ENCODE measurements around the gene IFT88.

The IFT88 gene

DNA sequence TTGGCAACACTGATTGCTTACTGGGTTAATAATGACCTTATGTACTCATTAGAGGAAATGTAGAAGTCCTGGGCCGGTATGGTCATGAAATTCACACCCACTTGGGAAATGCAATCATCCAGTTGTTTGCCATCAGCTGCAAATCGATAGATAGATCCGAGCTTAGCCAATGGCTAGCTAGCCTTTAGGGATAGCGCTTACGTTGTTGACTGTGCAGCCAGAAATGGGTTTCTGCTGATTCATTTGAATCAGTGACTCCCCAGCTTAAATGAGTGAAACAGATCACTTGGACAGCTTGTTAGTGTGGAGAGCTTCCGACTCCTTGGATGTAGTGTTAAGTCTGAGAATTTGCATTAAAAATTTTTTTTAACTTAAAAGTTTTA, 148.4 kb downstream of the IFT88 start:
- no peak for DNase-seq (ENCODE audit: low read depth in 2 of 2)

DNA sequence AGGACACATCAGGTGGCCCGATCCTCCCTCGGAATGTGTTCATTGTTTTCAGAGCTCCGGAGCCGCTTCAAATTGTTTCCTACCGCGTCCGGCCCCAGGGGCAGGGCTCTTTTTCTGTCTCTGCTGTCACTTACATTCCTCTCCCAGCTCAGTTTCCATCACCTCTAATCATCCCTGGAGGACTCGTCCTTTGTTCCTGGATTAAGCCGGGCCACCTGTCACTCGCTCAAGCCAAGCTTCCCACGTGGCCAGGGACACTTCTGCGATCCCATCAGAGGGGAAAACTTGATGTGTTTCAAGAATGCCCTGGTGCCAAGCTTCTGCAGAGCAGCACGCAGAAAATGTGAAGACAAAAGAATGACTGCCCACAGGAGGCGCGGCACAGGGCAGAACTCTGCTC, 150.0 kb downstream of the IFT88 start:
- no peak for DNase-seq (ENCODE audit: low read depth in 2 of 2)

DNA sequence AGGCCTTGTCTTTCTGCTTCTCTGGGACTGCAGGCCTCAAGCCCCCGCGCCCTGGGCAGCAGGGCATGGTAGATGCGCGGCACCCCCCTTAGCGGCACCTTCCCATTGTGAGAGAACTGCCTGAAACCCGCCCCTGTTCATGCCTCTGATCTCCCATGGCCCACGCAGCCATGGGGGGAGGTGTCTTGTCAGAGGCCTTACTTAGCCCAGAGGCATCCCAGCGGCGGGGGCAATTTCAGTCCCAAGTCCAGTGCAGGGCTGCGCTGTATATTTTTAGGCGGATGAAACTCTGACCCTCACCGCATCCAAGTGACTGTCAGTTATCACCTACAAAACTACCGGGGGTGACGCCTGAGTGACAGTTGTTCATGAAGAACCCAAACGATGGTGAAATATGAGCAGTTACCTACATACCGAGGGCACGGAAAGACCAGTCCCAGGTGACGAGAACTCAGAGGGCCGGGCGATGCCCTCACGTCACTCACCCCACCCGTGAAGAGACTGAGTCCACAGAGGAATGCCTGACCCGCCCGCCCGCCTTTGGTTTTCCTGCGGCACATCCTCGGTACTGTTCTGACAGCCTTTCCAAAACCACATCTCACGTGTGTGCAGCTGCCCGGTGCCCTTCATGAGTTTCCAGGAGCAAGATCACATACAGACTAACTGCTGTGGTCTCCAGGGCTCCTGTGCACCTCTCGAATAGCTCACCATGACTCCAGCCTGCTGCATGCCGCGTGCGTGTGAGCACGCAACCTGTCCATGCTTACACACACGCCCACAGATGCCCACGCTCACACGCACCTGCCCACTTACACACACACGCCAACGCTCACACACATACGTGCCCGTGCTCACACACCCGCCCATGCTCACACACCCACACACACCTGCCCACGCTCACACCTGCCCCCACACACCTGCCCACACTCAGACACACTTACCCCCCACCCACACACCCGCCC, 150.9 kb downstream of the IFT88 start:
- no peak for DNase-seq (ENCODE audit: low read depth in 2 of 2)

DNA sequence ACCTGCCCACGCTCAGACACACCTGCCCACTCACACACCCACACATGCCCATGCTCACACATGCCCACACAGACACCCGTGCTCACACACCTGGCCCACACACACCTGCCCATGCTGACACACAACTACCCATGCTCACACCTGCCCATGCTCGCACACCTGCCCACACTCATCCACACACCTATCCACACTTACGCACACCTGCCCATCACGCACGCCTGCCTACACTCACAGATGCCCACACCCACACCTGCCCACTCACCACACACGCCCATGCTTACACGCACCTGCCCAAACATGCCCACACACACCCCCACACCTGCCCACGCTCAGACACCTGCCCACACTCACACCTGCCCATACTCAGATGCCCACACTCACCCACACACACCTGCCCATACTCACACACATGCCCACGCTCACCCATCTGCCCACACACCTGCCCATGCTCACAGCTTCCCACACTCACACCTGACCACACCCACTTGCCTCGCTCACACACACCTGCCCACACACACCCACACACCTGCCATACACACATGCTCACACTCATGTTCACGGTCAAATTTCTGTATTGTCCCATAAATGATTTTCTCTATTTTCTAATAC, 152.1 kb downstream of the IFT88 start:
- DNase-seq (ENCODE audit: low read depth in 2 of 2), result no peak

DNA sequence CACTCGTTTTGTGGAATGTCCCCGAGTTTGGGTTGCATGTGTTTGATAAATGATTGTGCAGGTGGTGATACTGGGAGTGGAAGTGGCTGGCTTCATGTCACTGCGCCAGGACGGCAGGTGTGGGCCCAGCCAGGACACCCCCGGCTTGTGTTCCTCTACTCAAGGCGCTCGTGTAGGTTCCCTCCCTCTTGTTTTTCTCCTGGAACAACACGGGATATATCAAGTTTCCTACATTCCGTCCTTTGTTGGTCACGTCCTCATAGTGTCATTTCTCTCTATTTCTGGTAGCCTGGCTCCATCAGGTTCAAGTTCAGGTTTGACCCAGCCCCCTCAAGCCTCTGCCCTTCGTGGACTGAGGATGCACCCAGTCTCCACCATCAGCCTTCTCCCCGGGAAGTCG, 152.8 kb downstream of the IFT88 start:
- no peak for DNase-seq (ENCODE audit: low read depth in 2 of 2)

DNA sequence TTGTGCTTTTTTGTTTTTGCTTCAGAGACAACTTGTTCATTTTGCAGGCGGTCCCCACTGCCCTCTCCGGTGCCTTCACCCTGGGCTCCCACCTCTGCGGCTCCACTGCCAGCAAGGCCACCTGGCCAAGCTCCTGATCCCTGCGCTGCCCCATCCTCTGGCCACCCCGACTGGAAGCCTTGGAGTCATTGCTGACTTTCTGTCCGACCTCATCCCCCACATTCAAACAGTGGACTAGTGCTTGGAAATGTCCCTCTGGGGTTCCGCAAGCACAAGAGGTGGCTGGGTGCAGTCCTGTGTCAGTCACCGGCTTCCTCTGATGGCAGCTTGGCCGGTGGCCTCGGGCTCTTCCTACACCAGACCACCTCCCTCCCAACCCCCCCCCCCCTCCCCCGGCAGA, 153.5 kb downstream of the IFT88 start:
- no peak for DNase-seq (ENCODE audit: low read depth in 2 of 2)

DNA sequence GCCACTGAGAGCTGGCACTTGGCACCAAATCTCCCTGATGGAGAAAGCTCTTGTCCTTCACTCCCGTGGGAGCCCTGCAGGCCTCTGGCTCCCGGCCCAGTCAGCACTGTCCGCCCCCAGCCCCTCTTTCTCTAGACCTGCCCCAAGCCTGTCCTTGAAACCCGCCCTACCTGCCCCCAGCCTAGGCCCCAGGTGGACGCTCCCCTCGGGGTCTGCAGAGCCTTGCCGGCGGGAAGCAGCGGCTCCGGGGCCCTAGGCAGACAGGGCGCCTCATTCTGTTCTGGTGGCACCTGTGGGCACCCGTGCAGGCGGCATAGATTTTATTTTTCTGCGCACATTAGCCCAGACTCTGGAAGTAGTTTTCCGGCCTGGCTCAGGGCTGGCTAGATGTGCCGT, 154.1 kb downstream of the IFT88 start:
- no peak for DNase-seq (ENCODE audit: low read depth in 2 of 2)

DNA sequence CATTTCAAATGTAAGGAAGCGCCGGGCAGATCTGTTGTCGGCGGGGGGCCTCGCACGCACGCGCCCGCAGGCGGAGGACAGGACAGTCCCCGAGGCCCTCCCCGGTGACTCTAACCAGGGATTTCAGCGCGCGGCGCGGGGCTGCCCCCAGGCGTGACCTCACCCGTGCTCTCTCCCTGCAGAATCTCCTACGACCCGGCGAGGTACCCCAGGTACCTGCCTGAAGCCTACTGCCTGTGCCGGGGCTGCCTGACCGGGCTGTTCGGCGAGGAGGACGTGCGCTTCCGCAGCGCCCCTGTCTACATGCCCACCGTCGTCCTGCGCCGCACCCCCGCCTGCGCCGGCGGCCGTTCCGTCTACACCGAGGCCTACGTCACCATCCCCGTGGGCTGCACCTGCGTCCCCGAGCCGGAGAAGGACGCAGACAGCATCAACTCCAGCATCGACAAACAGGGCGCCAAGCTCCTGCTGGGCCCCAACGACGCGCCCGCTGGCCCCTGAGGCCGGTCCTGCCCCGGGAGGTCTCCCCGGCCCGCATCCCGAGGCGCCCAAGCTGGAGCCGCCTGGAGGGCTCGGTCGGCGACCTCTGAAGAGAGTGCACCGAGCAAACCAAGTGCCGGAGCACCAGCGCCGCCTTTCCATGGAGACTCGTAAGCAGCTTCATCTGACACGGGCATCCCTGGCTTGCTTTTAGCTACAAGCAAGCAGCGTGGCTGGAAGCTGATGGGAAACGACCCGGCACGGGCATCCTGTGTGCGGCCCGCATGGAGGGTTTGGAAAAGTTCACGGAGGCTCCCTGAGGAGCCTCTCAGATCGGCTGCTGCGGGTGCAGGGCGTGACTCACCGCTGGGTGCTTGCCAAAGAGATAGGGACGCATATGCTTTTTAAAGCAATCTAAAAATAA, 154.7 kb downstream of the IFT88 start:
- peak in 1 of 2 experiments; percentile 6 for DNase-seq (ENCODE audit: low read depth in 2 of 2)

DNA sequence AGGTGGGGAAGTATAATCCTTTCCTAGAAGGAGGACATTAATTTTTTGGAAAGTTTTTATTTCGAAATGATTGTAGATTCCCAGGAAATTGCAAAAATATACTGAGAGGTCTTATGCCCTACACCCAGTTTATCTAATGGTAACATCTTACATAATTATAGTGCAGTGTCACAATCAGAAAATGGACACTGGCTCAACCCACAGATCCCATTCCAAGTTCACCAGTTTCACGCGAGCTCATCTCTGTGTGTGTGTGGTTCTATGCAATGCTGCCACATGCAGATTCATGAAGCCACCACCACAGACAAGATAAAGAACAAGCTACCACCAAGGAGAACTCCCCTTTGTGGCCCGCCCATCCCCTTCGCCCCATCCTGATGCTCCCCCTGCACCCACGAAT, 160.9 kb downstream of the IFT88 start:
- no peak for DNase-seq (ENCODE audit: low read depth in 2 of 2)

DNA sequence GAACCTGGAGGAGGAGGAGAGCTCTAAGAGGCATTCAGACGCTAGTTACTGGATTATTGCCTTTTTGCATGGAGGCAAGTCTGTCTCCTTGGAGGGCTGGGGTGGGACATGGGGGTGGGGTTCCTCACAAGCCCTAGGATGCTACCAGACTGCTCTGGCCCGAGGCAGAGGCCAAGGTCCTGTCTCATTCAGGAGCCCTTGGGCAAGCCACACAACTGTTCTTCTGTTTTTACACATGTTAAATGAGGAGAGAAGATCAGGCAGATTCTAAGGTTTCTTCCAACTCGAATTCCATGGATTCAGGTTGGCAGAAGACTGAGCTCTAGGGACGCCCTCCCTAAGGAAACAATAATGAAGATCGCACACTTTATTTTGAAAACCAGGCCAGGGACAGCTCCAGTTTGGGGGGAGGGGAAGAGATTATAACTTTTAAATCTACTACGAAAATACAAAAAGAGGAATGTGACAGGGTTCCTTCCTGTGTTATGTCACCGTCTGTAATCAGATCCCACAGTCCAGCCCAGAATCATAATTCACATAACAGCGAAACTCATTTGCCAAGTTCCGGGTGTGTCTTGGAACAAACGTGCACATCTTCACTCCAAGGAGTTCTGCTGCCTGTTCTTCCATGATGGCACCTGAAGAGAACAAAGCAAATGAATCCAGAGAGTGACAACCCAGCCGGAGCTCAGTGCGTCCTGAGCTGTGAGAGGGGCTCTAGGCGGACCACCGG, 161.8 kb downstream of the IFT88 start:
- no peak for DNase-seq (ENCODE audit: low read depth in 2 of 2)

DNA sequence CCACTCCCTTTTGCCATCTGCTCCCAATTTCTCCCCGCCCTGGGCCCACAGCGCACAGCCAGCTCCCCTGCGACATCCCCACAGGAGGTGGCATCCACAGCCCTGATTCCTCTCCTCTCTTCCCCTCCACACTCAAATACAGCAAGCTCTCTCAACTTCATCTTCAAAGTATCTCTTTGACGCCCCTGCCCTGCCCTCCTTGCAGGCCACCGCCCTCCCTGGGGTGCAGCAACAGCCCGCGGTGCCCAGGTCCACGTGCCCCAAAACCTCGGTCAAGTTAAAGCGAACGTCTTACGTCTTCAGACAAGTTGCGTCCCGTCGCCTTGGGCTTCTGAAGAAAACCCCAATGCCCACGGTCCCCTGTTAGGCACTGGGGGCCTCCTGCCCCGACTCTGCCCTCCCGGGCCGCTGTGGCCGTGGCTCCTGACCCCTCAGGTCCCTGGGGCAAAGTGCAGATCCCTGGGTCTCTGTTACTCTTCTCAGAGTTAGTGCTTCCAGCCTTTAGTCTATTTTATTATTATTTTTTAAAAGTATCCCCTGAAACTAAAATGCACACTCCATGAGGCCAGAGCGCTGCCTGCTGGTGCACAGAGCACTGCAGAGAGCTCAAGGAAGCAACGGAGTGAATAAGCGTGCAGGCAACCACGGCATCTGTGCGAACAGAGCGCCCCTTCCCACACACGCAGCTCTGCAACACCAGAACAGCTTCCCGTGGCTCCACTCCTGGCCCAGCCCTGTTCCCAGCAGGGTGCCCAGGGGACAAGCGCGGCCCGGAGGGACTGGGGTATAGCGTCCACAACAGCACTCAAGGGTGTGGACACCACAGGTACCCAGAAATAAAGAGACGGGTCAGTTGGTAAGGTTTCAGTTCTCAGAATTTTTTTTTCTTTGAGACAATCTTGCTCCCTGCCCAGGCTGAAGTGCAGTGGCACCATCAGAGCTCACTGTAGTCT, 163.0 kb downstream of the IFT88 start:
- DNase-seq (ENCODE audit: low read depth in 2 of 2), result no peak

DNA sequence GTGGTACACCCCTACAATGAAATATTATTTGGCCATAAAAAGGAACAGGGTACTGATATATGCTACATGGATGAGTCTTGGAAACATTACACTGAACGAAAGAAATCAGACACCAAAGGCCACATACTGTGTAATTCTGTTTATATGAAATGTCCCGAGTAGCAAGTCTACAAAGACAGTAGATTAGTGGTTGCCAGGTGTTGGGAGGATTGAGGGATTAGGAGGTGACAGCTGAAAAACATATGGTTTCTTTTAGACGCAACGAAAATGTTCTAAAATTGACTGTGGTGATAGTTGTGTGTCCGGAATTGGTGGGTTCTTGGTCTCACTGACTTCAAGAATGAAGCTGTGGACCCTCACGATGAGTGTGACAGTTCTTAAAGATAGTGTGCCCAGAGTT, 171.7 kb downstream of the IFT88 start:
- no peak for DNase-seq (ENCODE audit: low read depth in 2 of 2)

DNA sequence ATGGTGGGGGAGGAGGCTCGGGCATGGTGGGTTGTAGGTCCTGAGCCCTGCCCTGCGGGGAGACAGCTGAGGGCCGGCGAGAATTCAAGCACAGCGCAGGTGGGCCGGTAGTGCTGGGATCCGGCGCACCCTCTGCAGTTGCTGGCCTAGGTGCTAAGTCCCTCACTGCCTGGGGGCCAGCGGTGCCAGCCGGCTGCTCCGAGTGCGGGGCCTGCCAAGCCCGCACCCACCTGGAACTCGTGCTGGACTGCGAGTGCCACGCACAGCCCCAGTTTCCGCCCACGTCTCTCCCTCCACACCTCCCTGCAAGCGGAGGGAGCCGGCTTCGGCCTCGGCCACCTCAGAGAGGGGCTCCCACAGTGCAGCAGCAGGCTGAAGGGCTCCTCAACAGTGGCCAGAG, 173.1 kb downstream of the IFT88 start:
- DNase-seq (ENCODE audit: low read depth in 2 of 2), result no peak

All from fibroblast of skin of left quadriceps (primary cell).